ENCODE data around the gene GNS. TPM values are rescaled to one million over a fixed set of nuclear protein-coding genes. Genes with fewer than 3 reads are reported as not detected.

The GNS gene
- total and polyA plus RNA-seq, 10 of the 15 experiments (the other 5 are each of a cell fraction or from before 2014, with no cell fraction given): 4.1 to 33.8 (median 19.1) TPM

DNA sequence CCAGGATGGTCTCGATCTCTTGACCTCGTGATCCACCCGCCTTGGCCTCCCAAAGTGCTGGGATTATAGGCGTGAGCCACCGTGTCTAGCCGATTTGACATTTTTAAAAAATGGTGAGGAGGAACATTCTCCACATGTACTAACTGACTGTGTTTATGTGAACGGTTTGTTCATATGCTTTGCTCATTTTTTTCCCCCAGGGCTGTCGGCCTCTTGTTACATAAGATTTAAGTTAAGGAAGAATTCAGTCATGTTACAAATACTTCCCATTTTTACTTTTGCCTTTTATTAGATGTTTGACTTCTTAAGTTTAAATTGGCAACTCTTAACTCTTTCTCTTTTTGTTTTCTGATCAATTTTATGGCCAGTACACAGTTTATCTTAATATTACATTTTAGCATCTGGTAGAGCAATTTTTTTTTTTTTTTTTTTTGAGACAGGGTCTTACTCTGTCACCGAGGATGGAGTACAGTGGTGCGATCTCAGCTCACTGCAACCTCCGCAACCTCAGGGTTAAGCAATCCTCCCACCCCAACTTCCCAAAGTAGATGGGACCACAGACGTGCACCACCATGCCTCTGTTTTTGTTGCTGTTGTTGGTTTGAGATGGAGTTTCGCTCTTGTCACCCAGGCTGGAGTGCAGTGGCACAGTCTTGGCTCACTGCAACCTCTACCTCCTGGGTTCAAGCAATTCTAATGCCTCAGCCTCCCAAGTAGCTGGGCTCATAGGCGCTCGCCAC, 9.6 kb downstream of the GNS start:
- in situ Hi-C loops (cut with MboI) (no loop called here), intact Hi-C loops (cut with micrococcal nuclease; ENCODE audit: unreplicated experiment) (no loop called here)
- Histone ChIP-seq H3K27me3 (replicated peaks in 1 of 2; ENCODE audit: control insufficient read depth in 2 of 2, insufficient read depth in 2 of 2, low read length in 1 of 2) (no peaks in the 10 kb centered on the region), H3K4me1 (ENCODE audit: control insufficient read depth, insufficient read depth, low read length) (no peaks in the 10 kb centered on the region), H3K4me2 (ENCODE audit: control insufficient read depth, insufficient read depth) (no peak overlapping the region), H3K27ac (ENCODE audit: control insufficient read depth, insufficient read depth) (no peak overlapping the region), H3K79me2 (ENCODE audit: control insufficient read depth, insufficient read depth, low read length) (no peaks in the 10 kb centered on the region), H3K4me3 (no peak overlapping the region), H4K20me1 (ENCODE audit: control insufficient read depth, insufficient read depth) (no peaks in the 10 kb centered on the region), H3K9ac (ENCODE audit: control insufficient read depth, insufficient read depth, low read length) (no peak overlapping the region), H3K9me3 (replicated peaks; ENCODE audit: control insufficient read depth, insufficient read depth, low read length) (no peaks in the 10 kb centered on the region), H3K36me3 (ENCODE audit: control insufficient read depth in 2 of 2, insufficient read depth in 2 of 2, low read length in 1 of 2) (peaks cover 0 to 8% of the 10 kb centered on the region in 2 experiments; a peak in 2 of 4 replicates), H2AFZ (ENCODE audit: control insufficient read depth, low read depth, low read length) (no peak overlapping the region)
- WGBS (ENCODE audit: insufficient coverage, insufficient replicate concordance, low lambda C conversion rate, missing lambda C conversion rate): 94% methylated on average over 13 of the region's 15 CpGs
- TF ChIP-seq FOXM1 (IDR thresholded peaks at IDR 0.05; ENCODE audit: low read depth, low read length) (no peak), SRF (IDR thresholded peaks at IDR 0.05; ENCODE audit: low read depth in 2 of 2, low read length in 2 of 2) (no peak), BACH1 (IDR thresholded peaks at IDR 0.05; ENCODE audit: borderline replicate concordance) (no peak), NR2F1 (conservative IDR thresholded peaks at IDR 0.05) (no peak)
- TF ChIP-seq, protein P1, sequence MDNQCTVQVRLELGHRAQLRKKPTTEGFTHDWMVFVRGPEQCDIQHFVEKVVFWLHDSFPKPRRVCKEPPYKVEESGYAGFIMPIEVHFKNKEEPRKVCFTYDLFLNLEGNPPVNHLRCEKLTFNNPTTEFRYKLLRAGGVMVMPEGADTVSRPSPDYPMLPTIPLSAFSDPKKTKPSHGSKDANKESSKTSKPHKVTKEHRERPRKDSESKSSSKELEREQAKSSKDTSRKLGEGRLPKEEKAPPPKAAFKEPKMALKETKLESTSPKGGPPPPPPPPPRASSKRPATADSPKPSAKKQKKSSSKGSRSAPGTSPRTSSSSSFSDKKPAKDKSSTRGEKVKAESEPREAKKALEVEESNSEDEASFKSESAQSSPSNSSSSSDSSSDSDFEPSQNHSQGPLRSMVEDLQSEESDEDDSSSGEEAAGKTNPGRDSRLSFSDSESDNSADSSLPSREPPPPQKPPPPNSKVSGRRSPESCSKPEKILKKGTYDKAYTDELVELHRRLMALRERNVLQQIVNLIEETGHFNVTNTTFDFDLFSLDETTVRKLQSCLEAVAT (IDR thresholded peaks at IDR 0.05): no peak
- FAIRE-seq (no peak), DNase-seq (ENCODE audit: low read depth, low spot score) (no peak), ATAC-seq (no peak)
- ChIA-PET CTCF (no interaction called here), RAD21 (ENCODE audit: unreplicated experiment) (no interaction called here), POLR2A (interaction anchor here (0.5 kb wide), 1 partner anchor 95 kb away, joined by 3 read pairs; no protein-coding TSS in a partner anchor), SMC1A (ENCODE audit: uncharacterized antibody, unreplicated experiment) (interaction anchor here (1.4 kb wide), 1 partner anchor 10 kb away, joined by 3 read pairs; no protein-coding TSS in a partner anchor)
- BruUV-seq (replicated peaks): no TSS peak

DNA sequence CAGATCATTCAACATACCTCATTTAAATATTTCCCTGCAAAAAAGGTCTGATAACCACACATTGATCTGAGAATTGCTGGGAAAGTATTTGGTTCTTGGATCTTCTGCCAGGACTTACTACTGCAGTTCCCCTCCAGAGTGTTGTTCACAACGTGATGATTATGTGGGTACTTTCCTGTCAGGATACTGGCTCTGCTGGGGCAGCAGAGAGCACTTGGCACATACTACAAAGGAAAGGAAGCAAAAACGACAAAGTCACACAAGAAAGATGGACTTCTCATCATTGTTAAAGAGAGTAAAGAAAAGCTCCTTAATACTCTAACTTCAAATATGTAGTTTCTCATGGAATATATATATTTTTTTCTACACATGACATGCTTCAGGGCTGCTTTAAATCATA, 11.5 kb downstream of the GNS start:
- no peaks in the 10 kb centered on the region for H3K27me3 ChIP-seq (replicated peaks in 1 of 2; ENCODE audit: control insufficient read depth in 2 of 2, insufficient read depth in 2 of 2, low read length in 1 of 2)
- H3K4me3 ChIP-seq: no peak overlapping the region
- no peak overlapping the region for H2AFZ ChIP-seq (ENCODE audit: control insufficient read depth, low read depth, low read length)
- 14% methylated on average over 2 of the region's 2 CpGs for WGBS (ENCODE audit: insufficient coverage, insufficient replicate concordance, low lambda C conversion rate, missing lambda C conversion rate)
- ATAC-seq (no peak), FAIRE-seq (no peak), DNase-seq (ENCODE audit: low read depth, low spot score) (no peak)
- BruUV-seq (replicated peaks): no TSS peak
- peaks cover 0 to 18% of the 10 kb centered on the region in 2 experiments; a peak in 3 of 4 replicates for H3K36me3 ChIP-seq (ENCODE audit: control insufficient read depth in 2 of 2, insufficient read depth in 2 of 2, low read length in 1 of 2)
- no peaks in the 10 kb centered on the region for H3K79me2 ChIP-seq (ENCODE audit: control insufficient read depth, insufficient read depth, low read length)
- no peak overlapping the region for H3K9ac ChIP-seq (ENCODE audit: control insufficient read depth, insufficient read depth, low read length)
- RAD21 ChIA-PET (ENCODE audit: unreplicated experiment): no interaction called here
- H3K9me3 ChIP-seq (replicated peaks; ENCODE audit: control insufficient read depth, insufficient read depth, low read length): no peaks in the 10 kb centered on the region
- no peaks in the 10 kb centered on the region for H4K20me1 ChIP-seq (ENCODE audit: control insufficient read depth, insufficient read depth)
- SMC1A ChIA-PET (ENCODE audit: uncharacterized antibody, unreplicated experiment): no interaction called here
- no peak overlapping the region for H3K4me2 ChIP-seq (ENCODE audit: control insufficient read depth, insufficient read depth)
- no peaks in the 10 kb centered on the region for H3K4me1 ChIP-seq (ENCODE audit: control insufficient read depth, insufficient read depth, low read length)
- no peak overlapping the region for H3K27ac ChIP-seq (ENCODE audit: control insufficient read depth, insufficient read depth)
- CTCF ChIA-PET: no interaction called here
- intact Hi-C loops (cut with micrococcal nuclease; ENCODE audit: unreplicated experiment): no loop called here
- POLR2A ChIA-PET: no interaction called here
- in situ Hi-C loops (cut with MboI): no loop called here
- TF ChIP-seq, protein P2, sequence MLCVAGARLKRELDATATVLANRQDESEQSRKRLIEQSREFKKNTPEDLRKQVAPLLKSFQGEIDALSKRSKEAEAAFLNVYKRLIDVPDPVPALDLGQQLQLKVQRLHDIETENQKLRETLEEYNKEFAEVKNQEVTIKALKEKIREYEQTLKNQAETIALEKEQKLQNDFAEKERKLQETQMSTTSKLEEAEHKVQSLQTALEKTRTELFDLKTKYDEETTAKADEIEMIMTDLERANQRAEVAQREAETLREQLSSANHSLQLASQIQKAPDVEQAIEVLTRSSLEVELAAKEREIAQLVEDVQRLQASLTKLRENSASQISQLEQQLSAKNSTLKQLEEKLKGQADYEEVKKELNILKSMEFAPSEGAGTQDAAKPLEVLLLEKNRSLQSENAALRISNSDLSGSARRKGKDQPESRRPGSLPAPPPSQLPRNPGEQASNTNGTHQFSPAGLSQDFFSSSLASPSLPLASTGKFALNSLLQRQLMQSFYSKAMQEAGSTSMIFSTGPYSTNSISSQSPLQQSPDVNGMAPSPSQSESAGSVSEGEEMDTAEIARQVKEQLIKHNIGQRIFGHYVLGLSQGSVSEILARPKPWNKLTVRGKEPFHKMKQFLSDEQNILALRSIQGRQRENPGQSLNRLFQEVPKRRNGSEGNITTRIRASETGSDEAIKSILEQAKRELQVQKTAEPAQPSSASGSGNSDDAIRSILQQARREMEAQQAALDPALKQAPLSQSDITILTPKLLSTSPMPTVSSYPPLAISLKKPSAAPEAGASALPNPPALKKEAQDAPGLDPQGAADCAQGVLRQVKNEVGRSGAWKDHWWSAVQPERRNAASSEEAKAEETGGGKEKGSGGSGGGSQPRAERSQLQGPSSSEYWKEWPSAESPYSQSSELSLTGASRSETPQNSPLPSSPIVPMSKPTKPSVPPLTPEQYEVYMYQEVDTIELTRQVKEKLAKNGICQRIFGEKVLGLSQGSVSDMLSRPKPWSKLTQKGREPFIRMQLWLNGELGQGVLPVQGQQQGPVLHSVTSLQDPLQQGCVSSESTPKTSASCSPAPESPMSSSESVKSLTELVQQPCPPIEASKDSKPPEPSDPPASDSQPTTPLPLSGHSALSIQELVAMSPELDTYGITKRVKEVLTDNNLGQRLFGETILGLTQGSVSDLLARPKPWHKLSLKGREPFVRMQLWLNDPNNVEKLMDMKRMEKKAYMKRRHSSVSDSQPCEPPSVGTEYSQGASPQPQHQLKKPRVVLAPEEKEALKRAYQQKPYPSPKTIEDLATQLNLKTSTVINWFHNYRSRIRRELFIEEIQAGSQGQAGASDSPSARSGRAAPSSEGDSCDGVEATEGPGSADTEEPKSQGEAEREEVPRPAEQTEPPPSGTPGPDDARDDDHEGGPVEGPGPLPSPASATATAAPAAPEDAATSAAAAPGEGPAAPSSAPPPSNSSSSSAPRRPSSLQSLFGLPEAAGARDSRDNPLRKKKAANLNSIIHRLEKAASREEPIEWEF (IDR thresholded peaks at IDR 0.05; ENCODE audit: insufficient replicate concordance, low read depth, low read length): no peak
- TF ChIP-seq ASH2L (IDR thresholded peaks at IDR 0.05; ENCODE audit: borderline replicate concordance, low read depth) (no peak), NR2C2 (IDR thresholded peaks at IDR 0.05; ENCODE audit: borderline replicate concordance, control insufficient read depth, insufficient read length, low read depth) (no peak)

Data from GM12878 (cell line).